NAMALWA (cell line): ENCODE measurements around the gene PADI4.
"Not testable (repeated sequence)": the region's sequence is repeated elsewhere in the genome, so short reads cannot be mapped to it uniquely, and the experiment has no call there.

Experiments used
- DNase-seq: peaks from one replicate; pipeline ENCODE4 v3.0.0-alpha.2; 2015; ENCODE audit warnings: low spot score

Gene PADI4

GRCh38 chr1:17393230-17393629 is 85.2 kb downstream of the PADI4 start:
- no peak for DNase-seq

GRCh38 chr1:17397910-17398695 is 90.1 kb downstream of the PADI4 start:
- no peak for DNase-seq

- DNase-seq, result no peak
Measured at GRCh38 chr1:17400725-17401341, 92.8 kb downstream of the PADI4 start.

- no peak for DNase-seq
Measured at GRCh38 chr1:17401841-17402240, 93.8 kb downstream of the PADI4 start.

GRCh38 chr1:17403081-17403480 is 95.1 kb downstream of the PADI4 start:
- no peak for DNase-seq

GRCh38 chr1:17404034-17404684 is 96.2 kb downstream of the PADI4 start:
- no peak for DNase-seq

GRCh38 chr1:17404820-17405219 is 96.8 kb downstream of the PADI4 start:
- no peak for DNase-seq

DNA sequence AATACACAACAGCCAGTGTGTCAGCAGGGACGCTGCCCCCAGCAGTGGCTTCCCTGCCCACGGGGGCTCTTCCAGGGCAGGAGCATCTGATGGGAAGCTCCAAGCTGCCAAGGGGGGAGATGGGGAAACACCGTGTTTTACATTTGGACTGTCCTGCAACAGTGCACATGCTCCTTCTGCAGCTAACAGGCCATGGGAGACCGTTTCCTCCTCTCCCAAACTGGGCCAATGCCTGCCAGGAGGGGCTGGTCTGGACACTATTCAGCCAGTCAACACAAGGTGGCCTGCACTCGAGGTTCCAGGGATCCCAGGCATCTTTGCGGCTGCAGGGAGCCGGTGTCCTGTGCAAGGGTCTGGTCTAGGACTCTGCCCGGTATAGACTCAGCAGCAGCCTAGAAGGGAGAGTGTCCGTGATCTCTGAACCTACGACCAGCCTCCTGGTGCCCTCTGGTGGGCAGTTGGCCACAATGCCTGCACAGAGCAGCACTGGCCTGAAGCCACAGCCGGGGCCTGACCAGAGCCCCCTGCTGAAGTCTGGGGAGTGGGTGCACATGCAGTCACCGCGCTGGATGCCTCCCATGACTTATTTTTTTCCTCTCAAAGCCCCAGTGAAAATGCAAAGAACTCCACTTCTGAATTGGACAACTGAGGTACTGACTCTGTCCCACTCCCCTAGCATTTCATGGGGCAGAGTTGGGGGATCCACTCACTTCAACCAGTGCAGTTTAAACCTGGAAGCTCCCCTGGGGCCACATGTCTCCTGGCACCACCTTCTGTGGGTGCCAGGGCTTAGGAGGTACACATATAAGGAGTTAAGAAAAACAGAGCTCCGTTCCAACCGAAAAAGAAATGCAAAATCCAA is 98.1 kb downstream of the PADI4 start:
- peak; percentile 79 for DNase-seq

GRCh38 chr1:17406760-17407475 is 98.9 kb downstream of the PADI4 start:
- not testable (repeated sequence) for DNase-seq

- not testable (repeated sequence) for DNase-seq
Measured at GRCh38 chr1:17407786-17408514, 100.0 kb downstream of the PADI4 start.

DNA sequence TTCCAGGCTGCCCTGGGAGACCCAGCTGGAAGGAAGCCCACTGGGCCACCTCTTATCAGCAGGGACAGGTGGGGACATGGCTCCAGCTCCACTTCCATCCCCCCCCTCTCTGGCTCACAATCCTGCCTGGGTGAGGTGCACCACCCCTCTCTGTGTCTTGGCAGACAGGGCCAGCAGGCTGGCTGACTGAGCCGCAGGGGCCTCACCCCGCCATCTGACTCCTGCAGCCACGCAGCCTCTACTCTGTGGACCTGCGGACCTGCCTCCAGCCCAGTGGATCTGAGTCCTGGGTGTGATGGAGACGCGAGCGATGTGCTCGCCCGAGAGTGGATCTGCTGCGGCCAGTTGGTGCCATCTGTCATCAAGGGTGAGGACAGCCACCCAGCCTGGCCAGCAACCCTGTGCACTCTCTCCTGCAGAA is 101.4 kb downstream of the PADI4 start:
- DNase-seq, result no peak

GRCh38 chr1:17412093-17412870 is 104.3 kb downstream of the PADI4 start:
- no peak for DNase-seq
